Activated CD4-positive, alpha-beta T cell treated with anti-CD3 and anti-CD28 coated beads for 48 hours (primary cell): Measurements from ENCODE around the gene CXCL8.
"Not testable (repeated sequence)": the region's sequence is repeated elsewhere in the genome, so short reads cannot be mapped to it uniquely, and the experiment has no call there.

Experiments used
- DNase-seq: peaks from one replicate; pipeline ENCODE4 v3.0.0-alpha.2; 2020

CXCL8 gene

GRCh38 chr4:73744203-73744602 is 3.8 kb downstream of the CXCL8 start:
- DNase-seq = no peak

GRCh38 chr4:73750730-73751129 is 10.4 kb downstream of the CXCL8 start:
- no peak for DNase-seq

- no peak for DNase-seq
Observed at GRCh38 chr4:73751166-73751565, 10.8 kb downstream of the CXCL8 start.

GRCh38 chr4:73751830-73752229 is 11.5 kb downstream of the CXCL8 start:
- no peak for DNase-seq

GRCh38 chr4:73752424-73752823 is 12.1 kb downstream of the CXCL8 start:
- no peak for DNase-seq

- no peak for DNase-seq
Observed at GRCh38 chr4:73753215-73753614, 12.8 kb downstream of the CXCL8 start.

- no peak for DNase-seq
Observed at GRCh38 chr4:73754934-73755333, 14.6 kb downstream of the CXCL8 start.

GRCh38 chr4:73759357-73759756 is 19.0 kb downstream of the CXCL8 start:
- no peak for DNase-seq

- DNase-seq = no peak
Observed at GRCh38 chr4:73761856-73762255, 21.5 kb downstream of the CXCL8 start.

- DNase-seq = no peak
Observed at GRCh38 chr4:73762409-73762808, 22.0 kb downstream of the CXCL8 start.

- no peak for DNase-seq
Observed at GRCh38 chr4:73763877-73764276, 23.5 kb downstream of the CXCL8 start.

GRCh38 chr4:73764513-73764912 is 24.1 kb downstream of the CXCL8 start:
- DNase-seq = no peak

- DNase-seq = no peak
Observed at GRCh38 chr4:73765296-73765695, 24.9 kb downstream of the CXCL8 start.

- DNase-seq = no peak
Observed at GRCh38 chr4:73770917-73771316, 30.5 kb downstream of the CXCL8 start.

- no peak for DNase-seq
Observed at GRCh38 chr4:73772363-73772762, 32.0 kb downstream of the CXCL8 start.

GRCh38 chr4:73774406-73774805 is 34.0 kb downstream of the CXCL8 start:
- DNase-seq = not testable (repeated sequence)

GRCh38 chr4:73776321-73776729 is 36.0 kb downstream of the CXCL8 start:
- DNase-seq = no peak

GRCh38 chr4:73777612-73778011 is 37.2 kb downstream of the CXCL8 start:
- no peak for DNase-seq

GRCh38 chr4:73780243-73780642 is 39.9 kb downstream of the CXCL8 start:
- no peak for DNase-seq

GRCh38 chr4:73780834-73781233 is 40.5 kb downstream of the CXCL8 start:
- DNase-seq = no peak

GRCh38 chr4:73788411-73788810 is 48.0 kb downstream of the CXCL8 start:
- DNase-seq = no peak
